Measurements from ENCODE around the gene PLD4.

The PLD4 gene

GRCh38 chr14:104929268-104930230 lies 4.9 kb downstream of the PLD4 start:
- no peak for DNase-seq

- no peak for DNase-seq
Observed at GRCh38 chr14:104930526-104931303, 6.0 kb downstream of the PLD4 start.

GRCh38 chr14:104931304-104931770 lies 6.7 kb downstream of the PLD4 start:
- DNase-seq = no peak

- DNase-seq = no peak
Observed at GRCh38 chr14:104931771-104932675, 7.3 kb downstream of the PLD4 start.

GRCh38 chr14:104932676-104933631 lies 8.3 kb downstream of the PLD4 start:
- peak; percentile 80 to 81 for DNase-seq

- no peak for DNase-seq
Observed at GRCh38 chr14:104933746-104934733, 9.4 kb downstream of the PLD4 start.

GRCh38 chr14:104935026-104935650 lies 10.5 kb downstream of the PLD4 start:
- no peak for DNase-seq

GRCh38 chr14:104935955-104936354 lies 11.3 kb downstream of the PLD4 start:
- DNase-seq = no peak

- no peak for DNase-seq
Observed at GRCh38 chr14:104936361-104937155, 11.9 kb downstream of the PLD4 start.

GRCh38 chr14:104937161-104937560 lies 12.5 kb downstream of the PLD4 start:
- DNase-seq = no peak

GRCh38 chr14:104937694-104938365 lies 13.2 kb downstream of the PLD4 start:
- DNase-seq = no peak

GRCh38 chr14:104938436-104938835 lies 13.8 kb downstream of the PLD4 start:
- no peak for DNase-seq

- DNase-seq = no peak
Observed at GRCh38 chr14:104938960-104939359, 14.3 kb downstream of the PLD4 start.

GRCh38 chr14:104939666-104940410 lies 15.2 kb downstream of the PLD4 start:
- no peak for DNase-seq

GRCh38 chr14:104940526-104941150 lies 16.0 kb downstream of the PLD4 start:
- no peak for DNase-seq

- DNase-seq = no peak
Observed at GRCh38 chr14:104941508-104942365, 17.1 kb downstream of the PLD4 start.
